HCT116 (cell line): Measurements from ENCODE around the gene ACTC1.

Experiments
- CEBPB ChIP-seq: IDR thresholded peaks from 2 replicates; pipeline ENCODE4 v1.6.1; 2012; ENCODE audit warnings: low read depth
- CTCF ChIP-seq, 3 experiments: fragments of 200-600 bp in 1 of 3; sonication (generic) in 1 of 3; IDR thresholded peaks in 2 of 3; conservative IDR thresholded peaks in 1 of 3; 2 replicates each; pipeline ENCODE4 v1.5.1; 2012 to 2017; ENCODE audit warnings: low read depth in 2 of 3, low read length in 2 of 3, antibody characterized with exemption in 1 of 3, borderline replicate concordance in 1 of 3, control low read depth in 1 of 3, mild to moderate bottlenecking in 1 of 3, mixed read lengths in 1 of 3, mixed run types in 1 of 3, moderate library complexity in 1 of 3; ENCODE audit not compliant: insufficient read depth in 1 of 3
- EZH2phosphoT487 ChIP-seq: fragments of 200-600 bp; IDR thresholded peaks from 2 replicates; pipeline ENCODE4 v1.6.1; 2018; ENCODE audit warnings: antibody characterized with exemption, borderline replicate concordance
- JUND ChIP-seq: IDR thresholded peaks from 2 replicates; pipeline ENCODE4 v1.6.1; 2012
- MAX ChIP-seq: IDR thresholded peaks from 2 replicates; pipeline ENCODE4 v1.6.1; 2012
- POLR2A ChIP-seq: IDR thresholded peaks from 2 replicates; pipeline ENCODE4 v1.7.0; 2011; ENCODE audit warnings: borderline replicate concordance; ENCODE audit not compliant: insufficient read depth, insufficient read length; ENCODE audit errors: extremely low read depth
- POLR2AphosphoS5 ChIP-seq: IDR thresholded peaks from 2 replicates; pipeline ENCODE4 v1.6.1; 2011; ENCODE audit warnings: mild to moderate bottlenecking, low read depth, low read length, moderate library complexity
- SIN3A ChIP-seq: IDR thresholded peaks from 2 replicates; pipeline ENCODE4 v1.6.1; 2012; ENCODE audit warnings: low read depth
- YY1 ChIP-seq: IDR thresholded peaks from 2 replicates; pipeline ENCODE4 v1.6.1; 2011; ENCODE audit warnings: low read length, low read depth, moderate library complexity, mild to moderate bottlenecking; ENCODE audit not compliant: insufficient replicate concordance; ENCODE audit errors: extremely low read depth
- TF ChIP-seq, protein P1 (sequence below): IDR thresholded peaks from 2 replicates; pipeline ENCODE4 v1.6.1; 2011; ENCODE audit warnings: mild to moderate bottlenecking, low read length, moderate library complexity; ENCODE audit not compliant: insufficient replicate concordance; ENCODE audit errors: extremely low read depth

GRCh38 chr15:34841262-34841725 is 45.9 kb upstream of the ACTC1 start:
- TF ChIP-seq CTCF (IDR thresholded peaks at IDR 0.05 in 2 of 3, conservative IDR thresholded peaks at IDR 0.05 in 1 of 3; ENCODE audit: borderline replicate concordance in 1 of 3, insufficient read depth in 1 of 3, low read depth in 2 of 3, low read length in 2 of 3) (no peak), YY1 (no peak), JUND (no peak), CEBPB (no peak), SIN3A (no peak), EZH2phosphoT487 (no peak), POLR2A (no peak), MAX (no peak), POLR2AphosphoS5 (no peak)
- TF ChIP-seq, protein P1, sequence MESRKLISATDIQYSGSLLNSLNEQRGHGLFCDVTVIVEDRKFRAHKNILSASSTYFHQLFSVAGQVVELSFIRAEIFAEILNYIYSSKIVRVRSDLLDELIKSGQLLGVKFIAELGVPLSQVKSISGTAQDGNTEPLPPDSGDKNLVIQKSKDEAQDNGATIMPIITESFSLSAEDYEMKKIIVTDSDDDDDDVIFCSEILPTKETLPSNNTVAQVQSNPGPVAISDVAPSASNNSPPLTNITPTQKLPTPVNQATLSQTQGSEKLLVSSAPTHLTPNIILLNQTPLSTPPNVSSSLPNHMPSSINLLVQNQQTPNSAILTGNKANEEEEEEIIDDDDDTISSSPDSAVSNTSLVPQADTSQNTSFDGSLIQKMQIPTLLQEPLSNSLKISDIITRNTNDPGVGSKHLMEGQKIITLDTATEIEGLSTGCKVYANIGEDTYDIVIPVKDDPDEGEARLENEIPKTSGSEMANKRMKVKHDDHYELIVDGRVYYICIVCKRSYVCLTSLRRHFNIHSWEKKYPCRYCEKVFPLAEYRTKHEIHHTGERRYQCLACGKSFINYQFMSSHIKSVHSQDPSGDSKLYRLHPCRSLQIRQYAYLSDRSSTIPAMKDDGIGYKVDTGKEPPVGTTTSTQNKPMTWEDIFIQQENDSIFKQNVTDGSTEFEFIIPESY = no peak
